NCI-H1092 (cell line): Measurements from ENCODE around the gene ULK2.

ENCODE experiments used
- DNase-seq: peaks from one replicate; lab custom pipeline; 2025; lab: John Stamatoyannopoulos, UW

ULK2 gene

DNA sequence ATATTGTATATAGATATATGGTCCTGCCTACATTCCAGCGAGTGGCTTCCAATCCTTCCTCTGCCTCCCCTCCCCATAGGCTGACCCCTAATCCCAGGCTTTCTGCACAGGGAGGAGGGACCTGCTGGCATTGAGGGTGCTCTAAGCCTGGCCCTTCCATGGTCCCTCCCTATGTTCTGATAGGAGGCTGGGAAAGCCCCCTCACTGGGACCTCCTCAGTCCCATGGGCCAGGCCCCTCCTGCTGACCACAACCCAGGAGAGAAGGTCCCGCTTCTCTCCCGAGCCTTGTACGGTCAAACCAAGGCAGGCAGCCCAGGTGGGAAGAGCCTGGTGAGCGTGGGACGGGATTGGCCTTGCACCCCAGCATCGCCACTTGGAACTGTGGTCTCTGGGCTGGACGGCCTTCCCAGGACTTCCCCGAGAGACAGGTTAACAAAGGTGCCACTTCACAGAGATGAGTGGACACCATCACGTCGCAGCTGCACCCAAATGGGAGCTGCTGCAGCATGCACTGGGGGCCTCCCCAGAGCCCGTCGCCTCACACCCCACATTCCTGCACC, 120.5 kb downstream of the ULK2 start:
- DNase-seq, result no peak

DNA sequence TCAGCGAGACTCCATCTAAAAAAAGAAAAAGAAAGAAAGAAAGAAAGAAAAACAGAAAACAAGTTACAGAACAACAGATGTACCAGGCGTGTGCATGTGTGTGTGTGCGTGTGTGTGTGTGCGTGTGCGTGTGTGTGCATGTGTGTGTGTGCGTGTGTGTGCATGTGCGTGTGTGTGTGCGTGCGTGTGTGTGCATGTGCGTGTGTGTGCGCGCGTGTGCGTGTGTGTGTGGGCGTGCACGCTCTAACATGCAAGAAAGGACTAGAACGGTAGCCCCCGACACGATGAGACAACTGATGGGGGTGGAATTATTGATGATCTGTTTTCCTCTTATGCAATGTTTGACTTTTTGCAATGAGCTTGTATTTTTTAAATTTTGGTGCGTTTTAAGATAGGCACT, 121.2 kb downstream of the ULK2 start:
- DNase-seq, result no peak

DNA sequence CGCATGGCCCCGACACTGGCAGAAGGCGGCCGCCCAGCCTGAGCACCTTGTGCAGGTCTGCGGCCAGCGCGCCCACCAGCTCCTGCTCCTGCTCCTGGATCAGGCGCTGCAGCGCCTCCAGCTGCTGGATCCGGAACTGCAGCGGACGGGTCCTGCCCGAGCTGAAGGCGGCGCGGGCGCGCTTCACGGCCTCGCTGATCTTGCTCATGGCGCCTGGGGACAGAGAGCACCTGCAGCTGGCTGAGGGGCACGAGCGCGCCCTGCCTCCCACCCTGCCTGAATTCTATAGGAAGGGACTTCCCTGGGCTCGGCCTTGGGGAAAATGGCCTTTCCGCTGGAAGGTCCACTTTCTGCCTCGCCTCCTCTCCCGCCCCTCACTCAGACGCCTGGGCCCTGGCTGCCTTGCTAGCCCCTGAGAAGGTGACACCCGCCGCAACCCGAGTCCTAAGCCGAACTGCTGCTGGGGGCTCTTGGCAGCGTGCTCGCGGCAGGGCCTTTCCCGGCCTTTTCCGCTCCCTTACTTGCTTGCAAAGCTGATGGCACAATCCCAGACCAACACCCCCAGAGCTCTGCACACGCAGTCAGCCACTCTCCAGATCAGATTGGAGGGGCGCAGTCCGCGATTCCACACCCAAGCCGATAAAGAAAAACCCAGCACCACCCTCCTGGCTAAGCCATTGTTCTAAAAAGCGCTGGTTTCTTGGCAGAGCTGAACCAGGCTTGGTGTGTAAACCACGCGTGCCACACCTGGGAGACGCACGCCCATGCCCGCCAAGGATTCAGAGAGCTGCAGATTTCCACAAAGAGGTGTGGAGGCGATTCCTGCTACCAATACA, 122.6 kb downstream of the ULK2 start:
- DNase-seq, result peak; percentile 64

DNA sequence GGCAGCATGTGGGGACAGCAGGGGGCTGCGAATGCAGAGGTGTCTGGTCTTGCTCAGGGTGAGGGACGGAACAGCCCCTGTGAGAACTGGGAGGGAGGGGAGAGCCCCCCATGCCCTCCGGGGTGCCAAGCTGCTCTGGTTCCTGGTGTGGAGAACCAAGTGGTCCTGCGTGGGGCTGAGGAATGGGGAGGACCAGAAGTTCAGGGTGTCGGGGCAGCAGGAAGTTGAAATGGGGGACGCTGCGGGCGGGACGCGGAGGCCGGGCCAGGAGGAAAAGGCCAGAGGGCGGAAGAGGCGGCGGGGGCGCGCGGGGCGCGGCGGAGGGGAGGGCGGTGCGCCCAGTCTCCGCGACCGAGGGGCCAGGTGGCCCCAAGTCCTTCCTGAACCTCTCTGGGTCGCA, 123.2 kb downstream of the ULK2 start:
- DNase-seq, result no peak

DNA sequence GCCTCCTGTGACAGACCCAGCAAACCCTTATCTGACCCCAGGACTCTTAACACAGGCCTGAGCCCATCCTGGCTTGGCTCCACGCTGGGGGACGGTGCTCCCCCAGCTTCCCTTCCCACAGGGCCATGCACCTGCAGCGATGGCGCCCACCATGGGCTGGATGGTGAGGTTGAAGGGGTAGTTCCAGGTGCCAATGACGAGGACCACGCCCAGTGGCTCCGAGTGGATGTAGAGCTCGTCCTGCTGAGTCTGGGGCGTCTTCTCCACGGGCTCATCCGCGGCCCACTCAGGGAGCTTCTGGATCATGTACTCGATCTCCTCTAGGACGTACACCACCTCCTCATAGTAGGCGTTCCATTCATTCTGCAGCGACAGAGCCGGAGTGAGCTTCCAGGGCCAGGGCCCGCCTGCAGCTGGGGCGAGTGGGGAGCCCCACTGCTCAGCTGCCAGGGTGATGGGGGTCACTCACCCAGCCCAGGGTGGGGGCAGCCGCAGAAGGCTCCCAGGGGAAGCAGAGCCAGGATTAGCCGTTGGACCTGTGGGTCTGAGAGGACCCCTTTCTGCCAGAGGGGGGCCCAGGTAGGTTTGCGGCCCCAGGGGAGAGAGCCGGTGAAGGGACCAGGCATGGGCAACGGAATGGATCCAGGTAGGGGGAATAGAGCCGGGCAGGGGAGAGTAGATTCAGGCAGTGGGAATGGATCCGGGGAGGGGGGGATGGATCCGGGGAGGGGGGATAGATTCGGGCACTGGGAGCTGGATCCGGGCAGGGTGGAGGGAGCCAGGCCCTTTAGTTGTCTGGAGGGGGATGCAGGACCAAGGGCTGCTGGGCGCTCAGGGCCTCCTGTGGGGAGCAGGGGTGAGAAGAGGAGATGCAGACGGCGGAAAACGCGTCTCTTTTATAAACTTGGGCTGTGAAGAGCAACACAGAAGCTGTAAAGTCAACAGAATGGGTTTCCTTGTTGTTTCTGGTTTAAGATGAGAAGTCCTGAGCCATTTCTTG, 124.3 kb downstream of the ULK2 start:
- DNase-seq, result no peak

DNA sequence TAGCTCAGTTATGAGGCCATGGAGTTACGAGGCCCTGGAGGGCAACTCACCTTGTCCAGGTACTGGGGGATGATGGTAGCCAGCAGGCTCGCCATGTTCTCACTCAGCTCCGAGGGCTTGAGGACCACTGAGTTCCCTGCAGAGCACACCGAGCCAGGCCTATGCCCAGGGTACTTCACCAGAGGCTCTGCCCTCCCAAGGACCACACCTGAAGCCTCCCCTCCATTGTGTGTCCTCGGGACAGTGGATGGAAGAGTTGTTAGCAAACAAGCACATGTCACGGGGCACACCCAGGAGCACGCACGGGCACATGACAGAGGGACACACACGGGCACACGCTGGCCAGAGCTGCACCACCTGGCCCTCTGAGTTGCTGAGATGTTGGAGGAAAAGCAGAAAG, 125.2 kb downstream of the ULK2 start:
- no peak for DNase-seq

DNA sequence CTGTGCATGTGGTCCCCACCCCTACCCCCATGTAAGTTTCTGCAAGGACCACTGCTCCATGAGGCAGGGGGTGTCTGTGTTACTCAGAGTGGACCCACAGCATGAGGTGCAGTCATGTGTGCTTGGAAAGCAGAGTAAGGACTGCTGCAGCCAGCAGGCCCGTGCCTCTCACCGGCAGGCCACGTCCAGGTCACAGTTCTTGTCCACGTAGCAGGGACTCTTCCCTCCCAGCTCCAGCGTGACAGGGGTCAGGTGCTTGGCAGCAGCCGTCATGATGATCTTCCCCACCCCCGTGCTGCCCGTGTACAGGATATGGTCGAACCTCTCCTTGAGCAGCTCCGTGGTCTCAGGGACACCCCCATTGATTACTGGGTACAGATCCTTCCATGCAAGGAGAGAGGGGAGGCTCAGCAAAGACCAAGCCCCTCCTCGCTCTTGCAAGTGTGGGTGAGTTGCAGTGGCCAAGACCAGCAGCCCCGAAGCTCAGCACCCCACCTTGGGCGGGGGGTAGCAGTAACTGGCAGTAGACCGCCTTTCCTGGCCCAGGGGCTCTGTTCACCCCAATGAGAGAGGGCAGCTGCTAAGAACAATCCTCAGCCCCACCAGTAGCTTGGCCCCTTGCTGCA, 125.8 kb downstream of the ULK2 start:
- DNase-seq, result no peak

DNA sequence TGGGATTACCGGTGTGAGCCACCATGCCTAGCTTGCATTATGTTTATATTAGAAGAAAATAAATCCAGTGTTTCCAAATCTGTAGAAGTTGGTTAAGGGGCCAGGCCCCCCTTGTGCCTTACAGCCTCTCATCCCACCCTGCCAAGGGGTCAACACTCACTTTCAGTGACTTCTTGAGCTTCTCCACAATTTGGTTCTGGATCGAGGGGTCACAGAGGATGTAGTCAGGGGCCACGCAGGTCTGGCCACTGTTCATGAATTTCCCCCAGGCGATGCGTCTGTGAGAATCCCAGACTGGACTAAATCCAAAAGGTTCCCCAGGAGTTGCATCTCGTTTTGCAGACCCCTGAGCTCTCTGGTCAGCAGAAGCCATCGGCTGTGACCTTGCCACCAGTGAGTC, 126.8 kb downstream of the ULK2 start:
- DNase-seq, result no peak

DNA sequence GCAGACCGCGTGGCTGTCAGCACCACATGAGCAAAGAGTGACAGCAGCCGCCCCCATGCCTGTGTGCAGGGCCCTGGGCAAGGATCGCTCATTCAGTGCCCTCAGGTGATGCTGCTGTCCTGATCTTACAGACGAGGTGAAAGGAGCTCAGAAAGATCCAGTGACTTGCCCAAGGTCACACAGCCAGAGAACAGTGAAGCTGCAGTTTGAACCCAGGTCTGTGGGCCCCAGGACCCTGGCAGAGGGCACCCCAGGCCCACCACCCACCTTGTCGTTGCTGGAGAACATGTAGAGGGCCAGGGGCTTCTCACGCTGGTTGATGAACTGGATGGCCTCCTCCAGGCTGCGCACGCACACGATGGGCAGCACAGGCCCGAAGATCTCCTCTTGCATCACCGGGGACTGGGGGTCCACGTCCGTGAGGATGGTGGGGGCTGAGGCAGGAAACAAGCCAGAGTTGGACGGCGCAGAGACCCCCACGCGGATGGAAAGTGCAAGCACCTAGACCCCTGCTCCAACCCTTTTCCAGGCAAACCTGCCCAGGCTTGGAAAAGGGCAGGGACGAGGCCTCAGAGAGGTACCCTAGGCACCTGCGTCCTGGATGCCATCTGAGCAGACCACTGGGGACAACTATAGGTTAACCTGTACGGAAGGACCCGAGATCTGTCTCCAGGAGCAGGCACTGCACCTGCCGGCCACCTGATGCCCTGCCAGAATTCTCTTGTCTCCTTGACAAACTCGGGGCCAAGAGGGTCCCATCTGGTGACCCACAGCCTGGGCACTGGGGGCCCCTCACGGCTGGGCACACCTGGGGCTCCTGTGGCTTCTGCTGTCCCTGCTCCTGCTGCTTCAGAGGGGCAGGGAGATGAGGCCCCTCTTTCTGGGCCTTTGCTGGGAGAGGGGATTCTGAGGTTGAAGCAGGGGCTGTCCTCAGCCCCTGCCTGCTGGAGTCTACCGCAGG, 128.2 kb downstream of the ULK2 start:
- DNase-seq, result no peak

DNA sequence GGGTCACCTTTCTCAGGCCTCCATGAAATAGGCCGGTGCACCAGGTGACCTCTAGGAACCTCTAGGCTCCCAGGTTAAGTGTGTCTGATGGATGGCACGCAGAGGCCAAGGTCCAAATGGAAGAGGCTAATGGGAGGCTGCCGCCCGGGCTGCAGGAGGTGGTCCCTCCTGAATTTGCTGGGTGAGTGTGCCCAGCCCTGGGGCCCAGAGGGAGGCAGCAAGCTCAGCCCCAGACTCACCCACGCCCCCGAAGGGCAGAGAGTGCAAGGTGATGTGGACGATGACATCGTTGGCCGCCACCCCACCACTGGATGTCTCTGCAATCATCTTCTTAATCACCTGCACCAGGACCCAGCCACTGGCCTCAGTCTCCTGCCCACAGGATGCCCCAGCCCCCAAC, 129.0 kb downstream of the ULK2 start:
- no peak for DNase-seq

DNA sequence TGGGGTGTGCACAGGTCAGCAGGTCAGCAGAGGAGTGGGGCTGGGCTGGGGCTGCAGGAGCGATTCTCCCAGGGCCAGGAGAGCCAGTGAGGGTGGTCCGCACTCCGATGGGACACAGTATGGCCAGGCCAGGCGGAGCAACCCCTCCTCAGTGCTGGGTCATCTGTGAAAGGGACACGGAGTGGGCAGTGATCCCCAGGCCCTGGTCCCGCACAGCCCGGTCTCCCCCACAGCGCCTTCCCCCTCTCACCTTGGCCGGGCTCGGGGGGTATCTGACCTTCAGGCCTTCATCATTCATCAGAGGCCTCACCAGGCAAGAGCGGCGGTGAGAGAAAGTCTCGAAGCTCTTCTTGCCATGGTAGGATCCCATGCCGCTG, 129.7 kb downstream of the ULK2 start:
- DNase-seq, result no peak

DNA sequence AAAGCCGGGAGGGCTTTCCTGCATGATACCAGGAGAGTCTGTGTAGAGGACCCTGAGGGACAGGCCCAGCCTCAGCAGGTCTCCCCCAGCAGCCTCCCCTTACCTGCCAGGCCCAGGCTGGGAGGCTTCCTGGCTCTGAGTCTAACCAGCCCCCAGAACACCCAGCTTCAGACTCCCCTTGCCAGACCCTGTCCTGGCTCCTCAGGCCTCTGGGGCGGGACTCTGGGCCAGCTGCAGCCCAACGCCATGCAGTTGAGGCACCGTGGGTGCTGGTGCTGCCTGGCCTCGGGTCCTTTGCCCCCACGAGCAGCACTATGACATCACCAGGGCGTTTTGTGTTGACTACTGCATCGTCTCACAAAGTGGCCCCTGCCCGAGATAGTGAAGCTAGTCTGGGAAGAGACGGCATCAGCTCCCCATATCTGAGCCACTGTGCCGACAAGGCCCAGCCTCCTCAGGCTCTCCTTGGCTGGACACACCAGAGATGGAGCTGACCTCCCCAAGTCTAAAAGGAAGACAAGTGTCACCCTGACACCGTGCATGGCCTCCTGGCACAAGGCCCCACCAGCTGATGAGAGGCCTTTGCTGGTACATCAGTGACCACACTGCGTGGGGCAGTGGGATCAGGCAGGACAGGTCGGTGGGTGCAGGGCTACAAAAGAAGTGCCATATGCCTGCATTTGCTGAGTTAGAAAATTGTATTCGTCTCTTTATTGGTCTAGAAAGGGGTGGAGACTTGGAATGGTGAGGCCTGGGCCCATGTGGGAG, 130.2 kb downstream of the ULK2 start:
- no peak for DNase-seq

DNA sequence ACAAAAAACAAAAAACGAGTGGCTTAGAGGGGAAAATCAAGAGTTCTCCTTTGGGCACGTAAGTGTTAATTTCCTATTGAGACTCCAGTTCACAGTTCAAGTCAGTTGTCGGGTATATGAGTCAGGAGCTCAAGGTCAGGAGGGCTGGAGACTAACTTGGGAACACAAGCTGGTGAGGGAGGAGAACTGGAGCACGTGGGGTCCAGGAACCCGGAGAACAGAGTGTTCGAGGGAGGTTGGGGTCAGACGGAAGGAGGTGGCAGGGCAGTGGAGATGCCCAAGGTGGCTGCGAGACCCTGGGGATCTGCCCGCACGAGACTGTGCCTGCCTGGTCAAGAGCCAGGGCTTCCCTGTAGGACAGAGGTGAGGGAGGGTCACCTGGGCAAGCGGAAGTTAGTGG, 131.7 kb downstream of the ULK2 start:
- no peak for DNase-seq

DNA sequence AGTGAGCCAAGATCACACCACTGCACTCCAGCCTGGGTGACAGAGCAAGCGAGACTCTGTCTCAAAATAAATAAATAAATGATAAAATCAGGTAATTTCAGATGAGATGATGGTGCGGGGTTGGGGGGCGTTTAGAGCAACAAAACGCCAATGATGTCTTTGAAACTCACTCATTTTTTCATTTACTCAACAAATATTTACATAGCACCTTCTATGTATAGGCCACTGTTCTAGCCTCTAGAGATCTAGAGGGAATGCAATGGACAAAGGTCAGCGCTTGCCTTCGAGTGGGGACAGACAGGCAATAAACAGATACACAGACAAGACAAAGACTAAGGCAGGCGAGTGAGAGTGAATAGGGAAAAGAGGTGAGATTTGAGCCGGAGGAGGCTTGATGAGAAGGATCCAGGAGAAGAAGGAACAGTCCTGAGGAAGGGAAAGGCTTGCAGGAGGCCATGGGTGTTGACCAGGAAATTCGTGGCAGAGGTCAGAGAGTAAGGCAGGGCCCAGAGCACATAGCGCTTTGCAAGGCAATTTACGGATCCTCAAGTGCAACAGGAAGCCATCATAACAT, 133.7 kb downstream of the ULK2 start:
- DNase-seq, result no peak

DNA sequence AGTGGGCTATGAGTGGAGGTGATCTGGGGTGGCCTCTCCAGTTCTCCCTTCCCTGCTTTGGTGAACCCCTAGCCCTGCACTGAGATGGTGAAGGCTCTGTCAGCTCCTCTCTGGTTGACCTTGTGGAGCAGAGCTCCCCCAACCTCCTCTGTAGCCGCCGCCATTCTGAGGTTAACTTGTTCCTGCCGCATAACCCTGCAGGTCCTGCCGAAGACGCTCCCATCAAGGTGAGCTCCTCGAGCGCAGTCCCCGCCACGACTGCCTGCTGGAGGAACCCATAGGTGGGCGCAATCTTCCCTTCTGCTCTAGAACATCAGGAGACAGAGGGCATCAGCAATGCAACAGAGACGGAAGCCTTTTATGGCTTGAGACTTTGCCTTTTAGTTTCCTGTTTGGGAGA, 136.1 kb downstream of the ULK2 start:
- no peak for DNase-seq

DNA sequence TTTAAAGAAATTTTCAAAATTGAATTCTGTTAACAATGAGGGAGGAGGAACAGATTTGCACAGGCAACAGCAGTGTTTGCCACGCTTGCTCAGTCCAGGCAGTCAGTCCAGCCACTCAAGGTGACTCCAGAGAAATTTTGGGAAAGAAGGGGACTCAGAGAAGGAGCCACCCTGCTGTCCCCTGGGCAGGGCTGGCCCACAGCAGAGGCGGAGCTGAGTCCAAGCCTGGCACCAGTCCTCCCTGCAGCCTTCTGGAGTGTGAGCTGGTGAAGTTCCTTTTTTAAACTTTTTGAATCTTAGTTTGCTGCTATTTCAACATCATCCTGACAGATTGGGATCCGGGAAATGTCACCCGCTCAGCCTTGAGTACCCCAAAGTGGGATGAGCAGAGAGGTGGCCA, 136.9 kb downstream of the ULK2 start:
- DNase-seq, result no peak

DNA sequence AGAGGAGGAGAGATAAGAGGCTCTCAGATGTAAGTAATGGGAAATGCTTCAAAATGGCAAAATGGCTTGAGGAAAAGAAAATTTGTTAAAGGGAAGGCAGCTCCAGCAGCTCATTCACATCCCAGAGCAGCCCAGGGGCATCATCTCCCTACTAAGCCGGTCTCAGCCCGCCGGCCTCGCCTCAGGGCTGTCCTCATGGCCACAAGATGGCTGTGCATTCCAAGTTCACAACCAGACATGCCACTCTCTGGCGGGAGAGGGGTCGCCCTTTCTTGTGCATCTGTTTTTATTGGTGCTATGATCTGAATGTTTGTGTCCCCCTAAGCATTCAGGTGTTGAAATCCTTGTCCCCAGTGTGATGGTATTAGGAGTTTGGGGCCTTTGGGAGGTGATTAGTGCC, 137.8 kb downstream of the ULK2 start:
- DNase-seq, result no peak

DNA sequence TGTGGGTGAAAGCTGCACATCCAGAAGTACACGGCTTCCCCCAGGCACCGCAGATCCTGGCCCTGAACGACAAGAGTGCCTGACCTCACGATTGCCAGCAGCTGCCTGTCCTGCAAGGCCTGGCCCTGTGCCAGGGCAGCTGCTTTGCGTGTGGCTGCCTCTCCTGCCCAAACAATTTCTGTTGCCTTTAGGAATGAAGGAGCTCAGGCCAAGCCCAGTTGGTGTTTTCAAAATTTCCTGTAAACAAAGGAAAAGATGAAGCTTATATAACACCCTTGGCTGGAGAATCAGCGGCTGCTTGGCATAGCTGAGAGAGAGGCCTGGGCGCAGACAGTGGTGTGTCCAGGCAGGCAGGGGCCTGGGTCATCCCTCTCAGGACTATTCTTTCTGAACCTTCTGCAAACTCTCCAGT, 139.6 kb downstream of the ULK2 start:
- peak; percentile 49 for DNase-seq

DNA sequence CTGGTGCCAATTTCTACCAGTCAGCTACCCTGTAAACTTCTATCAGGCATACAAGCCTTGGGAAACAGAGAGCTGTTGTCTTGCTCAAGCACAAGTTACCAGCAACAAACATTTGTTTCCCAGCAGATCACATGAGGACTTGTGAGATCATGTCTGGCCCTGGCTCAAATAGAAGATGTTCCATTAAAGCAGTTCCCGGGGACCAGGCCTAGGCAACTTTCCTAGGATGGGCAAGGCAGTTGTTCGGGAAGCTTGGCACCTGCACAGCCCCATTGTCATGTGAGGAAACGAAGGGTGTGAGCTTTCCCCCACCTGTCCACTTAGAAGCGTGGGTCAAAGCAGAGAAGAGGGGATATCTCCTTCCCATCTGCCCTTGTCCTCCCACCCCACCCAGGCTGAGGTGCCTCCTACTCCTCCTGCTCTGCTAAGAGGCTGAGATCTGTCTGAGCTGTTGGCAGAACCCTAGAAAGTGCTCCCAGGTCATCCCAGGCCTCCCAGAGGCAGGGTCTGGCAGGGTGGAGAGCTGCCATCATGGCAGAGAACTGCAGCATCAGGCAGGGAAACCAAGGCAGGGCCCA, 140.1 kb downstream of the ULK2 start:
- no peak for DNase-seq
